ENCODE results near the gene RHOU. TPM values are rescaled to one million over a fixed set of nuclear protein-coding genes. Genes with fewer than 3 reads are reported as not detected.

Gene RHOU
- total and polyA plus RNA-seq, 2 of the 13 experiments (the other 11 are each of a cell fraction or from before 2014, with no cell fraction given) = 11.9 to 18.5 TPM

DNA sequence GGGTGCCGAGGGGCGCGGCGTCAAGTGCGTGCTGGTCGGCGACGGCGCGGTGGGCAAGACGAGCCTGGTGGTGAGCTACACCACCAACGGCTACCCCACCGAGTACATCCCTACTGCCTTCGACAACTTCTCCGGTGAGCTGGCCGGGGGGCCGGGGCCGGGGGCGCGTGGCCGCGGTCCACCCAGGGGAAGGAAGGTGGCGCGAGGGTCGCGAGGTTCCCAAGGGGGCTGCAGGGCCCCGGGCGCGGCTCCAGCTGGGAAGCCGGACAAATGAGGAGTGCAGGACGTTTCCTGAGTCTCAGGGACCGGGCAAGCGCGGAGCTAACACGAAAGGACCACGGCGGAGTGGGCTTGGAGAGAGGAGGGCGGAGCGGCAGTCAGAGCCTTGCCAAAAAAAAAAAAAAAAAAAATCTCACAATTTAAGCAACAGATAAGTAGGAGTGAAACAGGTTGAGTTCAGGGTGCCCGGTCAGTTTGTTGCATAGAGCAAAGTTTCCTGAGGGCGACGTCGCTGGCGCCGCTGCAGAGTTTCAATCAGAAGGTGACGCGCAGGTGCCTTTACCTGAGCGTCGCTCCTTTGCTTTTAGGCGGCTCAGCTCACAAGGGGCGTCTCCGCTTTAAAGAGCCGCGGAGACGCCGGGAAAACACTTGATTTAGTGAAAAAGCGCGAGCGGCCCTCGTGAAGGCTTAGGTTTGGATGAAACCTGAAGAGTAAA is 750 bp downstream of the RHOU start (continued):
- TF ChIP-seq, protein P1, sequence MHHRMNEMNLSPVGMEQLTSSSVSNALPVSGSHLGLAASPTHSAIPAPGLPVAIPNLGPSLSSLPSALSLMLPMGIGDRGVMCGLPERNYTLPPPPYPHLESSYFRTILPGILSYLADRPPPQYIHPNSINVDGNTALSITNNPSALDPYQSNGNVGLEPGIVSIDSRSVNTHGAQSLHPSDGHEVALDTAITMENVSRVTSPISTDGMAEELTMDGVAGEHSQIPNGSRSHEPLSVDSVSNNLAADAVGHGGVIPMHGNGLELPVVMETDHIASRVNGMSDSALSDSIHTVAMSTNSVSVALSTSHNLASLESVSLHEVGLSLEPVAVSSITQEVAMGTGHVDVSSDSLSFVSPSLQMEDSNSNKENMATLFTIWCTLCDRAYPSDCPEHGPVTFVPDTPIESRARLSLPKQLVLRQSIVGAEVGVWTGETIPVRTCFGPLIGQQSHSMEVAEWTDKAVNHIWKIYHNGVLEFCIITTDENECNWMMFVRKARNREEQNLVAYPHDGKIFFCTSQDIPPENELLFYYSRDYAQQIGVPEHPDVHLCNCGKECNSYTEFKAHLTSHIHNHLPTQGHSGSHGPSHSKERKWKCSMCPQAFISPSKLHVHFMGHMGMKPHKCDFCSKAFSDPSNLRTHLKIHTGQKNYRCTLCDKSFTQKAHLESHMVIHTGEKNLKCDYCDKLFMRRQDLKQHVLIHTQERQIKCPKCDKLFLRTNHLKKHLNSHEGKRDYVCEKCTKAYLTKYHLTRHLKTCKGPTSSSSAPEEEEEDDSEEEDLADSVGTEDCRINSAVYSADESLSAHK (CRISPR knock-in tag; IDR thresholded peaks at IDR 0.05; ENCODE audit: borderline replicate concordance) = no peak

DNA sequence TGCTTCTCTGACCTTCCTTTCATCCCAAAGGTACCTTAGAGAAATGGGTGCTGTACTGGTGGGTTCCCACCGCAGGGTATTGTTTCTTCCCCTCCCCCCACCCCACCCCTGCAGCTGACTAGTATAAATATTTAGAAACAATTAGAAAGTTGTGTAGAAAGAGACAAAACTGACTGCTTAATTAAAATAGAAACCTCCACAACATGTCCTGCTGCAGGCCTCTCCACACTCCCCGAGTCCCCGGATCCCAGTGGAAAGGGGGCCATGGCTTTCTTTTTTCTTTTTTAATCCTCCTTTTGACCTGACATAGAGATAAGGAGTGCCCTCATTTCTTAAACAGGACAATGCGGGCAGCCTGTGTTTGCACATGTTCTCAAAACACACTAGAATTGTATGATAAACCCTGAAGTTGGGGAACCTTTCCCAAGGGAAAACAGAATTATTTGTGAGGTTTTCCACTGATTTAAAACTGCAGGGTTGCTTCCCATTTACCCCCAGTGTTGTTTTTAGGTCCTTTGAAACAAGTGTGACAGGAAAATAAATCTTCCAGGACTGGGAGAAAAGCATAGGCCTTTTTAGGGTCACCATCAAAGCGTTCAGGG is 1.7 kb downstream of the RHOU start:
- CTCF ChIA-PET (ENCODE audit: low intra/inter-chr PET ratio, low total read pairs) = no interaction called here
- WGBS (ENCODE audit: low lambda C conversion rate) = 26% methylated on average over 5 of the region's 5 CpGs
- peak overlapping the region; percentile 61 for H3K27ac ChIP-seq (ENCODE audit: extremely low read length, insufficient read depth, low read length)
- TF ChIP-seq, protein P2, sequence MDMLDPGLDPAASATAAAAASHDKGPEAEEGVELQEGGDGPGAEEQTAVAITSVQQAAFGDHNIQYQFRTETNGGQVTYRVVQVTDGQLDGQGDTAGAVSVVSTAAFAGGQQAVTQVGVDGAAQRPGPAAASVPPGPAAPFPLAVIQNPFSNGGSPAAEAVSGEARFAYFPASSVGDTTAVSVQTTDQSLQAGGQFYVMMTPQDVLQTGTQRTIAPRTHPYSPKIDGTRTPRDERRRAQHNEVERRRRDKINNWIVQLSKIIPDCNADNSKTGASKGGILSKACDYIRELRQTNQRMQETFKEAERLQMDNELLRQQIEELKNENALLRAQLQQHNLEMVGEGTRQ (IDR thresholded peaks at IDR 0.05; ENCODE audit: low read depth, low read length) = no peak
- TF ChIP-seq, protein P2 (CRISPR knock-in tag; IDR thresholded peaks at IDR 0.05; ENCODE audit: borderline replicate concordance) = no peak
- TF ChIP-seq RFXAP (CRISPR knock-in tag; IDR thresholded peaks at IDR 0.05; ENCODE audit: borderline replicate concordance) = no peak
- TF ChIP-seq SKI (IDR thresholded peaks at IDR 0.05; ENCODE audit: partially characterized antibody) = no peak
- TF ChIP-seq FOXK1 (CRISPR knock-in tag; IDR thresholded peaks at IDR 0.05; ENCODE audit: borderline replicate concordance, low read depth) = 0 out of 2 replicates have a peak, but pooled peaks have one; percentile 13
- TF ChIP-seq, protein P3, sequence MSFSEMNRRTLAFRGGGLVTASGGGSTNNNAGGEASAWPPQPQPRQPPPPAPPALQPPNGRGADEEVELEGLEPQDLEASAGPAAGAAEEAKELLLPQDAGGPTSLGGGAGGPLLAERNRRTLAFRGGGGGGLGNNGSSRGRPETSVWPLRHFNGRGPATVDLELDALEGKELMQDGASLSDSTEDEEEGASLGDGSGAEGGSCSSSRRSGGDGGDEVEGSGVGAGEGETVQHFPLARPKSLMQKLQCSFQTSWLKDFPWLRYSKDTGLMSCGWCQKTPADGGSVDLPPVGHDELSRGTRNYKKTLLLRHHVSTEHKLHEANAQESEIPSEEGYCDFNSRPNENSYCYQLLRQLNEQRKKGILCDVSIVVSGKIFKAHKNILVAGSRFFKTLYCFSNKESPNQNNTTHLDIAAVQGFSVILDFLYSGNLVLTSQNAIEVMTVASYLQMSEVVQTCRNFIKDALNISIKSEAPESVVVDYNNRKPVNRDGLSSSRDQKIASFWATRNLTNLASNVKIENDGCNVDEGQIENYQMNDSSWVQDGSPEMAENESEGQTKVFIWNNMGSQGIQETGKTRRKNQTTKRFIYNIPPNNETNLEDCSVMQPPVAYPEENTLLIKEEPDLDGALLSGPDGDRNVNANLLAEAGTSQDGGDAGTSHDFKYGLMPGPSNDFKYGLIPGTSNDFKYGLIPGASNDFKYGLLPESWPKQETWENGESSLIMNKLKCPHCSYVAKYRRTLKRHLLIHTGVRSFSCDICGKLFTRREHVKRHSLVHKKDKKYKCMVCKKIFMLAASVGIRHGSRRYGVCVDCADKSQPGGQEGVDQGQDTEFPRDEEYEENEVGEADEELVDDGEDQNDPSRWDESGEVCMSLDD (CRISPR knock-in tag; IDR thresholded peaks at IDR 0.05; ENCODE audit: borderline replicate concordance) = no peak
- TF ChIP-seq PHF21A (CRISPR knock-in tag; IDR thresholded peaks at IDR 0.05) = 0 out of 2 replicates have a peak, but pooled peaks have one; percentile 36
- no peak for TF ChIP-seq RARG (CRISPR knock-in tag; IDR thresholded peaks at IDR 0.05; ENCODE audit: low read depth)
- TF ChIP-seq ZNF431 (CRISPR knock-in tag; IDR thresholded peaks at IDR 0.05; ENCODE audit: borderline replicate concordance, low read depth) = no peak
- no peak for TF ChIP-seq SP1 (IDR thresholded peaks at IDR 0.05)
- TF ChIP-seq SP1 (CRISPR knock-in tag; IDR thresholded peaks at IDR 0.05) = no peak
- TF ChIP-seq RFXANK (CRISPR knock-in tag; IDR thresholded peaks at IDR 0.05) = no peak

More for the DNA sequence above, 1.7 kb downstream of the RHOU start:
- Histone ChIP-seq H3K79me2 (ENCODE audit: insufficient read depth, low read length) (peaks cover 34% of the 10 kb centered on the region), H3K36me3 (replicated peaks in 1 of 2; ENCODE audit: control insufficient read depth in 1 of 2, insufficient read depth in 2 of 2, low read length in 2 of 2) (peaks cover 6 to 15% of the 10 kb centered on the region in 2 experiments; a peak in 3 of 5 replicates), H3K4me3 (replicated peaks in 1 of 3; ENCODE audit: insufficient read depth in 1 of 3, low read depth in 2 of 3, low read length in 3 of 3) (peak overlapping the region; percentile 85 to 94 (median 86)), H4K20me1 (ENCODE audit: insufficient read depth, low read length) (no peaks in the 10 kb centered on the region), H3K4me2 (ENCODE audit: low read depth, low read length) (peak overlapping the region; percentile 83), H3K4me1 (ENCODE audit: insufficient read depth, low read length) (peaks cover 51% of the 10 kb centered on the region), H2AFZ (ENCODE audit: low read length) (no peak overlapping the region), H3K27me3 (ENCODE audit: control insufficient read depth in 1 of 2, insufficient read depth in 2 of 2, low read length in 2 of 2) (peaks cover 2 to 6% of the 10 kb centered on the region in 2 experiments; a peak in 4 of 5 replicates), H3K9me3 (ENCODE audit: low read length) (no peaks in the 10 kb centered on the region), H3K9ac (ENCODE audit: insufficient read depth, low read depth, low read length) (peak overlapping the region; percentile 90)
- POLR2A ChIA-PET = interaction anchor here (1.0 to 5.6 kb wide), 6 partner anchors 101 to 432 kb away, joined by 3 to 46 read pairs (median 4); no protein-coding TSS in a partner anchor
- DNase-seq (ENCODE audit: low spot score) (no peak), ATAC-seq (no peak), FAIRE-seq (no peak)
- no TSS peak for BruUV-seq (replicated peaks)
- in situ Hi-C loops (cut with HindIII; ENCODE audit: extremely low pct_ligation_motif_present, low pct_unique_long_range_greater_than_20kb) (loop anchor here (5.0 to 10.0 kb wide), 2 partner anchors 420 to 488 kb away; no protein-coding TSS in a partner anchor), intact Hi-C loops (cut with micrococcal nuclease; ENCODE audit: unreplicated experiment) (loop anchor here (1.0 to 10.0 kb wide), 6 partner anchors 100 to 490 kb away; no protein-coding TSS in a partner anchor)

Data from HepG2 (cell line).